ENCODE results near the gene TREH. TPM values are rescaled to one million over a fixed set of nuclear protein-coding genes. Genes with fewer than 3 reads are reported as not detected.

TREH gene
- total RNA-seq, 2 donors from 2014 or later, result not detected

DNA sequence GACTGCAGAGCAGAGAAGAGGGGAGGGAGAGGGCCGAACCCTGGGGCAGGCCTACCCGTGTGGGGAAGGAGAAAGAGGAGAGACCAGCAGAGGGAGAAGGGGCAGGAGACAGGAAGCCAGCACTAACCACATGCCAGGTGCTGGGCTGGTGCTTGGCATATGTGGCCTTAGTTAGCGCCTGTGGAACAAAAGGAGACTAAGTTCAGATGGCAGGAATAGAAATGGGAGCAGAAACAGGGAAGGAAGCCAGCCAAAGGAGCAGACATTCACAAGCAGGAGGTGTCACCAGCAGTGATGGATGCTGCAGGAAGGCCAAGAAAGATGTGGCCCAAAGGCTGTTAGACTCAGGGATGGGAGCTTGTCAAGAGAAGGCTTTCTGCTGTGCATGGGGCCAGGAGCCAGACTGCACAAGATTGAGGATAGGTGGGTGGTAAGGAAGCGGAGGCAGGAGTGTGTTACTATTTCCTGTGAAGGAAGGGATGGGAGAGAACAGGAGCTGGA lies 26.7 kb downstream of the TREH start:
- Mint-ChIP-seq H3K27me3 (no peaks in the 10 kb centered on the region), H3K4me3 (no peak overlapping the region), H3K27ac (peak overlapping the region; percentile 15), H3K9me3 (no peaks in the 10 kb centered on the region), H3K4me1 (peaks cover 8% of the 10 kb centered on the region), H3K36me3 (ENCODE audit: low read depth) (no peaks in the 10 kb centered on the region)
- ATAC-seq (replicated peaks), result no peak

DNA sequence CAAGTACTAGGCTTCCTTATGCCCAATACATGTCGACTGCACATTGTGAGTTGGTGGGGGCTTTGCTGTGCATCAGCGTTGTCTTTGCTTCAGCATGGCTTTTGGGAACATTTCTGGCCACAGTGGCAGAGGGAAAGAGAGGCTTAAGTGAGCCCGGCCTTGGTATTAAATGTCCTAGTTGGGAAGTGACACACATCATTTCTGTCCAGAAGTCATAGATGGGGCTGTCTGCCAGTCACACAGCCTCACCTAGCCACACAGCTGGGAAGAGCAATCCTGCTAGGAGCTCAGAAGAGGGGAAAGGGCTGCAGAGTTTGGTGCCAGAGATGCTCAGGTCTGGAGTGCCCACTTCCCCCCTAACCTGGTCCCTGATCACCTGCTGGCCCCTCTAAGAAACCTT lies 27.6 kb downstream of the TREH start:
- Mint-ChIP-seq H3K27me3 (no peaks in the 10 kb centered on the region), H3K36me3 (ENCODE audit: low read depth) (no peaks in the 10 kb centered on the region)
- ATAC-seq (replicated peaks), result no peak

DNA sequence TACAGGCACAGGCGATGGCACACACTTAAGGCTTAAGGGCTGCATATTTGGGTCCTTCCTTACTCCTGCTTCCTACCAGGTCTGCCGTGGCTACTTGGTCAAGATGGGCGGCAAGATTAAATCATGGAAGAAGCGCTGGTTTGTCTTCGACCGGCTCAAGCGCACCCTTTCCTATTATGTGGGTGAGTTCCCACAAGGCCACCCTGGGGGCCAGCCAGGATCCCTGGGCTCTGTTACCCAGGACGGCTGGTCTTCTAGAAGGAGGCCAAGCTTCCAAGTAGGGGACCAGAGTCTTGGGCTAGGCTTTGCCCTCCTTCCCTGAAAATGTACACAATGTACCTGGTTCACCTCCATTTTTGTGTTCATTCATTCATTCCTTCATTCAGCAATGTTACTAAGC lies 29.1 kb downstream of the TREH start:
- ATAC-seq (replicated peaks), result no peak
- no peaks in the 10 kb centered on the region for H3K27me3 Mint-ChIP-seq
- no peaks in the 10 kb centered on the region for H3K36me3 Mint-ChIP-seq (ENCODE audit: low read depth)
- H3K27ac Mint-ChIP-seq, result no peak overlapping the region
- H3K4me1 Mint-ChIP-seq, result peaks cover 8% of the 10 kb centered on the region
- no peaks in the 10 kb centered on the region for H3K9me3 Mint-ChIP-seq
- H3K4me3 Mint-ChIP-seq, result no peak overlapping the region

More for the DNA sequence above, 27.6 kb downstream of the TREH start:
- Mint-ChIP-seq H3K27ac (peak overlapping the region; percentile 15), H3K4me3 (no peak overlapping the region), H3K9me3 (no peaks in the 10 kb centered on the region), H3K4me1 (peaks cover 8% of the 10 kb centered on the region)

DNA sequence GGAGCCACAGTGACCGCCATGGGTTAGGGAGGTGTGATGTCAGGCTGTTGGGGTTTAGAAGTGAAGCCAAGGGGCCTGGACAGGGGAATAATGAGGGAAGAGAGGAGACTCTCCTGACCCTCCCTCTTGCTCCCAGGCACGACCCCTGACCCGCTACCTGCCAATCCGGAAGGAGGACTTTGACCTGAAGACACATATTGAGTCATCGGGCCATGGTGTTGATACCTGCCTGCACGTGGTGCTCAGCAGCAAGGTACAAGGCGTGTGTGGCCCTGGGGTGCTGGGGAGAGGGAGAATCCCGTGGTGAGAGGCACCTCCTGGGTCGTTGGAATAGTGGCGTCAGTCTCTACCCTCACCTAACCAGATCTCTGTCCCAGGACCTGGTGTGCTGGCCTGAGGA lies 29.5 kb downstream of the TREH start:
- Mint-ChIP-seq H3K9me3 (no peaks in the 10 kb centered on the region), H3K4me1 (peaks cover 8% of the 10 kb centered on the region), H3K4me3 (no peak overlapping the region), H3K27me3 (no peaks in the 10 kb centered on the region), H3K27ac (no peak overlapping the region), H3K36me3 (ENCODE audit: low read depth) (no peaks in the 10 kb centered on the region)
- ATAC-seq (replicated peaks), result no peak

DNA sequence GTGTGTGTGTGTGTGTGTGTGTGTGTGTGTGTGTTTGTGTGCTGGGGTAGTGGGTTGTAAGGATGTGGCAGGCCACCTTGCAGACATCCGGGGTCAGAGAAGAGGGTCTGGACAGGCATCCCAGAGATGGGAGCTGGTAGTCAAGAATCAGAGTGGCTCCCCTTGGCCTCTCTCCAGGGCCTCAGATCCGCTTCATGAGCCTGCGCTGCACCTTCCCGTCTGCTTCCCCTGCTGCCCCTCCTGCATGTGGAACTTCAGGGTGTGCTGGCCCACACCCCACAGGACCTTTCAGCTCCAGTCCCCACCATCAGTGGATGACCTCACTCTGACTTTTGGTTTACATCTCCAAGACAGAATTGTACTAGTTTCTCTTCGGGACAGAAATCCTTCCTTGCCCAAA lies 31.2 kb downstream of the TREH start:
- no peak for ATAC-seq (replicated peaks)
- Mint-ChIP-seq H3K4me1 (peaks cover 8% of the 10 kb centered on the region), H3K4me3 (no peak overlapping the region), H3K27ac (no peak overlapping the region), H3K36me3 (ENCODE audit: low read depth) (no peaks in the 10 kb centered on the region), H3K27me3 (no peaks in the 10 kb centered on the region), H3K9me3 (no peaks in the 10 kb centered on the region)

DNA sequence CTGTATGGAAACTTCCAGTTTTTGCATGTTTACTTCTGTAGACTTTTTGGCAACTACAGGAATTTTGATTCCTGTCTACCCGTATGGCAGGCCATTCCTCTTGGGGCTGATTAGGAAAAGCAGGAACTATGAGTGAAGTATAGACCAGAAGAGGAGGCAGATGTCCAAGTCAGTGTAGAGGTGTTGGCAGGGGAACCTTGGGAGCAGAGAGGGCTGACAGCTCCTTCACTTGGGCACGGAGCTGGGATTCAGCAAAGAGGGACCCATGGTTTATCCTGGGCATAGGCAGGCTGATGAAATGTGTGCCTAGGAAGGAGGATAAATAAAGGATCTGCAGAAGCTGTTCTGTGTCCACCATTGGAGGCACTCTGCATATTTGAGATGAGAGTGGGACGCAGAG lies 33.1 kb downstream of the TREH start:
- Mint-ChIP-seq H3K4me1 (no peaks in the 10 kb centered on the region), H3K36me3 (ENCODE audit: low read depth) (no peaks in the 10 kb centered on the region), H3K9me3 (no peaks in the 10 kb centered on the region), H3K27me3 (no peaks in the 10 kb centered on the region), H3K4me3 (no peak overlapping the region), H3K27ac (no peak overlapping the region)
- ATAC-seq (replicated peaks), result no peak

DNA sequence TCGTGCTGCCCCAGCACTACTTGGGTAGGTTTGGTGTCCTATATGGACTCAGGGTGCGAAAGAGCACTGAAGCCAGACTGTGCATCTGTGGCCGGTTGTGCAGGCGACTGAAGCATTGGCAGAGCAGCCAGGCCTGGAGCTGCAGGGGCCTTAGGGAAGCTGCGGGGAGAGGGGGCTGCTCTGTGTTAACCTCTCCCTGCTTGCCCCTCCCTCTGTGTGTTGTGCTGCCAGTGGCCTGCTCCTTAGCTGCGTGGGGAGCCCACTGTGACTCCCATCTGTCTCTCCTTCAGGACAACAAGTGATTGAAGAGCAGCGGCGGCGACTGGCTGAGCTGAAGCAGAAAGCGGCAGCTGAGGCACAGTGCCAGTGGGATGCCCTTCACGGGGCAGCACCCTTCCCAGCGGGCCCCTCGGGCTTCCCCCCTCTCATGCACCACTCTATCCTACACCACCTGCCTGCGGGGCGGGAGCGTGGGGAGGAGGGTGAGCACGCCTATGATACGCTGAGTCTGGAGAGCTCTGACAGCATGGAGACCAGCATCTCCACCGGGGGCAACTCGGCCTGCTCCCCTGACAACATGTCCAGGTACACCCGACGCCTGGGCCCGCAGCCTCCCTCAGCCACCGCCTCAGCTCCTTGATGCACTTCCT lies 34.3 kb downstream of the TREH start:
- Mint-ChIP-seq H3K27ac (no peak overlapping the region), H3K36me3 (ENCODE audit: low read depth) (no peaks in the 10 kb centered on the region), H3K27me3 (no peaks in the 10 kb centered on the region), H3K4me1 (no peaks in the 10 kb centered on the region), H3K9me3 (no peaks in the 10 kb centered on the region), H3K4me3 (no peak overlapping the region)
- ATAC-seq (replicated peaks), result no peak

DNA sequence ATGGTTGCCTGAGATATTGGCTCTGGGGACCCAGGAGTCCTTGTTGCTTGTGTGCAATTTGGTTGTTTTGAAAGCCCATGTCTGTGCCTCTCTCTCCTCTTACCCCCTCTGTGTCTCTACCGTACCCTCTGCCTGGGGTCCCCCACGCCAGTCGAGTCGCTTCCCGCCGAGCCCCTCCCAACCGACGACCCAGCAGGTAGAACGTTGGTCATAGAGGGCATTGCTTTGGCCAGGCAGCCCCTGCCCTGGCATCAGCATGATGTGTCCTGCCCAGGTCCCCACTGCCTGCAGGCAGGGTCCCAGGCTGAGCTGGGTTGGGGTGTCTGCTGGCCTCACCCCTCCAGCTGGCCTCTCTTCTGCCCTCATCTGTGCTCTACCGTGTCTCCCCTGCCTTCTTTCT lies 35.0 kb downstream of the TREH start:
- Mint-ChIP-seq H3K27ac (no peak overlapping the region), H3K36me3 (ENCODE audit: low read depth) (no peaks in the 10 kb centered on the region), H3K4me1 (no peaks in the 10 kb centered on the region), H3K9me3 (no peaks in the 10 kb centered on the region), H3K27me3 (no peaks in the 10 kb centered on the region), H3K4me3 (no peak overlapping the region)
- no peak for ATAC-seq (replicated peaks)

DNA sequence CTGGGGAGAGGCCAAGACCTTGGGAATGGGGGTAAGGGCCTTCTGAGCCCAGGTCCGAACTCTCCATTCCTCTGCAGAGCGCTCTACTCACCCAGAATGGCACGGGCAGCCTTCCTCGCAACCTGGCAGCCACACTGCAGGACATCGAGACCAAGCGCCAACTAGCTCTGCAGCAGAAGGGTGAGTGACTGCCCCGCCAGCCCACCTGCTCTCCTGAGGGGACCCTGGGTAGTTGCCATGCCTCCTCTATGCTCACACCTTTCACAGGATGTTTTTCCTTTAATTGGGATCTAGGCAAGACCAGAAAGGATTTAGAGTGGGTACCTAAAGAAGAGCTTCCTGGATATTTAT lies 35.5 kb downstream of the TREH start:
- no peaks in the 10 kb centered on the region for H3K27me3 Mint-ChIP-seq
- H3K4me3 Mint-ChIP-seq, result no peak overlapping the region
- no peaks in the 10 kb centered on the region for H3K9me3 Mint-ChIP-seq
- ATAC-seq (replicated peaks), result no peak
- H3K27ac Mint-ChIP-seq, result no peak overlapping the region
- H3K36me3 Mint-ChIP-seq (ENCODE audit: low read depth), result no peaks in the 10 kb centered on the region
- H3K4me1 Mint-ChIP-seq, result no peaks in the 10 kb centered on the region

DNA sequence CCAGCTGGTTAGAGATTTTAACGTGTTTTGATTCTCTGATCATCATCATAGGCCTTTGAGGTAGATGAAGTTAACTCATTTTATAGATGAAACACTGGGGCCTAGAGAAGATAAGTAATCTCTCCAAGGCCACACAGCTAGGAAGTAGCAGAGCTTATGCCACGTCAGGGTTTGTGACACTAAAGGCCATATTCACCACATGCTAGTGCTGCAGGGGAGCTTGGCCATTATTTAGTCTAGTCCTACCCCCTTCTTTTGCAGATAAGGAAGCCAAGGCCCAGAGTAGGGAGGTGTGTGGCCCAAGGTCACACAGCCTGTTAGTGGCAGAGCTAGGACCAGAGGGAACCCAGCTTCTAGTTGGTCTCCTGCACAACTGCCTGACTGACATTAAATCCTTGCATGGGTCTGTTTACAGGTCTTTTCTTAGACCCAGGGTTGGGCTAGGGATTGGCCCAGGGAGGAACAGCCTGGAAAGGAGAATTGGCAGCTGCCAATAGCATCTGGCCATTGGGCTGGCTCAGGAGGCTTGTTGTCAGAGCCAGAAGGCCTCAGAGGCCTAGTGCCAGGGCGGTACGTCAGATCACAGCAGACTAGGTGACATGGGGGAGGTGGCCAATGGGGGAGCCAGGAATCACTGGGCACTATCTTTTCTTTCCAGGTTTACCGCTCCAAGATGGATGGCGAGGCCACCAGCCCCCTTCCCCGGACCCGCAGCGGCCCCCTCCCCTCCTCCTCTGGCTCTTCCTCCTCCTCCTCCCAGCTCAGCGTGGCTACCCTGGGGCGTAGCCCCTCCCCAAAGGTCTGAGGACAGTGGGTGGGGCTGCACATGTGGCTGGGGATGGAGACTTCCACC lies 36.1 kb downstream of the TREH start:
- Mint-ChIP-seq H3K4me3 (no peak overlapping the region), H3K4me1 (no peaks in the 10 kb centered on the region), H3K27me3 (no peaks in the 10 kb centered on the region), H3K27ac (no peak overlapping the region), H3K9me3 (no peaks in the 10 kb centered on the region), H3K36me3 (ENCODE audit: low read depth) (no peaks in the 10 kb centered on the region)
- no peak for ATAC-seq (replicated peaks)

DNA sequence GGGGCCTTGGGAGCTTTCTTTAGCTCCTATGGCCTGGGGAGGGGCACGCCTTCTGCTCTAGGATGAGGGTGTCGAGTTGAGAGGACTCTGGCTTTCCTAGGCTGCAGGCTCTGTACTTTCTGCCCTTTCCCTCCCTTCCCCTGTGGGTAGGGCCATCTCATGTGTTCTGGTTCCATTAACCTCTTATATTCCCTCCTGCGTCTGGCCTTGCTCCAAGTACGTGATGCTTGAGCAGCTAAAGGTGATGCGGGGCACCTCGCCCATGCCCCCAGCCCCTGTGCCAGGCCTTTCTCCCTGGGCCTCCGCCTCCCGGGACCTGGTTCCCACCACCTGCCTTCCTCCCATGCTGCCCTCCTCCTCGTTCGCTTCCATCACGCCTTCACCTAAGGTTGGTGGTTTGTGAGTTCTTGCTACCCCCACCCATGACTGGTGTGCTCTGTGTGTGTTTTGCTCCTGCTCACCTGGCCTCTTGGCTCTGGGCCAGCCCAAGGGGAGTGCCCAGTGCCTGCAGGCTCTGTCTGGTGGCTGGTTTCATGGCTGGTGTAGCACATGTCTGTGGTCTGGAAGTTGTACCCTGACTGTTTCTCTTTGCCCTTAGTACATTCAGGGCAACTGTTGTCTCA lies 37.9 kb downstream of the TREH start:
- Mint-ChIP-seq H3K27ac (no peak overlapping the region), H3K4me1 (no peaks in the 10 kb centered on the region), H3K27me3 (no peaks in the 10 kb centered on the region), H3K9me3 (no peaks in the 10 kb centered on the region), H3K36me3 (ENCODE audit: low read depth) (no peaks in the 10 kb centered on the region), H3K4me3 (no peak overlapping the region)
- ATAC-seq (replicated peaks), result no peak

DNA sequence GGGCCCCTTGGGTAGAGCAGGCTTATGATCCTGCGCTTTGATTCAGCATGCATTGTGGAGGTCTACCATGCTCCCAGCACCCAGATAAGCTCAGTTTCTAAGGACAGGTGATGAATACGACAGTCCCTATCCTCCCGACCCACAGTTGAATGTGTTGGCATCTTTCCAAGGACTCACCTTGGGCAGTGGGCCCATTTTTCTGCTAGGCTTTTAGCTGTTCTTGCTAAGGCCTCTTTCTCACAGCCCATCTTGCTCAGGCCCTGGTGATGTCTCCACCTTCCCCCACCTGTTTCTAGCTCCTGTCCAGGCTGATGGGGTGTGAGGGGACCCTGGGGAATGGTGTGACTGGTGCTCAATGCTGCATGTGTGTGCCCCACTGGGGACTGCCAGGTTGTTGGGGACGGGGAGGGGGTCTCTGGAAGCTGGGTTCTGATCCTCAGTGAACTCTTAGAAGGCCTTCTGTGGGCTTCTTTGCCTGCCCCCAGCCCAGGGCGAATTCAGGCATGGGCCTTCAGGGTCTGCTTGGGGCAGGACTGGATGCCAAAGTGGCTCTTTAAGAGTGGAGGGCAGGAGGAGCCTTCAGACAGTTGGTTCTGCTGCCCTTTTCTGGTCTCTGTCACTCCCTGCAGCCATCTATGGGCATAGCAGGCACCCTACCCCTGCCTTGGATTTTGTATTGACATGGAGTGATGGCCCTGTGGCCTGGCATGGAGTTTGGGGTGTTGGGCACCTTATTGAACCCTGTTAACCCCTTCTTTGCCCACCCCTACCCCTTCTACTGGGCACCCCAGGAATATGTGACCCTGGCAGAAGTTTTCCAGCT lies 38.9 kb downstream of the TREH start:
- no peaks in the 10 kb centered on the region for H3K27me3 Mint-ChIP-seq
- H3K36me3 Mint-ChIP-seq (ENCODE audit: low read depth), result no peaks in the 10 kb centered on the region
- no peaks in the 10 kb centered on the region for H3K4me1 Mint-ChIP-seq
- H3K9me3 Mint-ChIP-seq, result no peaks in the 10 kb centered on the region
- no peak for ATAC-seq (replicated peaks)
- no peak overlapping the region for H3K4me3 Mint-ChIP-seq
- no peak overlapping the region for H3K27ac Mint-ChIP-seq

DNA sequence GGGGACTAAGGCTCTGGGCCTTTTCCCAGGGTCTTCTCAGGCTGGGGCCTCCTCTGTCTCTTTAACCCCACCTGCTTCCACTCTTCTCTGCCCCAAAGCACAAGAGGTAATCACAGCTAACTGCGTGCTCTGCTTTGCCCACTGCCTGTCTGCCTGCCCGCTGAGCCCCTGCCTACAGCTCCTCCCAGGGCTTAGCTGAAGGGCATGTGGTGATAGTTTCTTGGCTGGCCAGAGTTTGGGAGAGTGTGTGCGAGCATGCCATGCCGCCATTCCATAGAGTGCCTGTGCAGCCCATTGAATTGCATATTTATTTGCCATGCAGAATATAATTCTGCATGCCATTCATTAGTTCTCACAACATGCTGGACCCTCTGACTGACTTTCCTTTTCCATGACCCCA lies 39.6 kb downstream of the TREH start:
- Mint-ChIP-seq H3K27ac (no peak overlapping the region), H3K4me1 (no peaks in the 10 kb centered on the region), H3K27me3 (no peaks in the 10 kb centered on the region), H3K36me3 (ENCODE audit: low read depth) (no peaks in the 10 kb centered on the region), H3K9me3 (no peaks in the 10 kb centered on the region), H3K4me3 (no peak overlapping the region)
- no peak for ATAC-seq (replicated peaks)

DNA sequence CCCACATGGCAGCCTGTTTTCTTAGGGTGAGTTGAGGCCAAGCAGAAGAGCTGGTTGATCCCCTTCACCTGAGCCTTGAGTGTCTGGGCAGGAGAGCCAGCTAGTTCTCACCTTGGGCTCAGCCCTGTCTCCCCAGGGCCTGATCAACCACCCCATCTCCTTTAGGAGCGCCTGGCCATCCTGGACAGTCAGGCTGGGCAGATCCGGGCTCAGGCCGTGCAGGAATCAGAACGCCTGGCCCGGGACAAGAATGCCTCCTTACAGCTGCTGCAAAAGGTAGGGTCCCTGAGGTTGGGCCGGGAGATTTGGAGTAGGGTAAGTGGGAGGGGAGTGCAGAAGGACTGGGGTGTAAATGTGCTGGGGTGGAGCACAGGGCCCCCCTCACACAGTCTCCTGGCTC lies 40.7 kb downstream of the TREH start:
- no peaks in the 10 kb centered on the region for H3K27me3 Mint-ChIP-seq
- no peak for ATAC-seq (replicated peaks)
- H3K4me1 Mint-ChIP-seq, result no peaks in the 10 kb centered on the region
- peak overlapping the region; percentile 48 for H3K27ac Mint-ChIP-seq
- H3K9me3 Mint-ChIP-seq, result no peaks in the 10 kb centered on the region
- no peaks in the 10 kb centered on the region for H3K36me3 Mint-ChIP-seq (ENCODE audit: low read depth)
- H3K4me3 Mint-ChIP-seq, result no peak overlapping the region

Data from activated T-helper 17 cell treated with anti-CD3 and anti-CD28 coated beads, Interleukin-2, amount 50 U/mL, for 72 hours (primary cell).